Skeletal muscle cell (primary cell): ENCODE measurements around the gene LTBP3.
"Not testable (repeated sequence)": the region's sequence is repeated elsewhere in the genome, so short reads cannot be mapped to it uniquely, and the experiment has no call there.

ENCODE experiments used
- DNase-seq: peaks from one replicate; pipeline ENCODE4 v3.0.0-alpha.2; 2010; ENCODE audit warnings: low read depth
- H3K4me3 ChIP-seq: 2 replicates; pipeline ENCODE4 v1.5.1; 2011; ENCODE audit warnings: low read depth, mild to moderate bottlenecking, control low read depth, low read length, moderate library complexity

LTBP3 gene

GRCh38 chr11:65573391-65574079 lies 15.4 kb upstream of the LTBP3 start:
- peak overlapping the region; percentile 96 for H3K4me3 ChIP-seq
- no peak for DNase-seq

- DNase-seq, result no peak
- H3K4me3 ChIP-seq, result peak within 1 kb of the TSS; percentile 96
Measured at GRCh38 chr11:65572356-65573051, 14.3 kb upstream of the LTBP3 start, which contains the start of gene FAM89B. Gene FAM89B (plus strand): TSS chr11:65572538. CDS start chr11:65572670, 132 bp downstream.

GRCh38 chr11:65571940-65572339 lies 13.8 kb upstream of the LTBP3 start:
- peak overlapping the region; percentile 96 for H3K4me3 ChIP-seq
- no peak for DNase-seq

- H3K4me3 ChIP-seq, result peak overlapping the region; percentile 96
- no peak for DNase-seq
Measured at GRCh38 chr11:65571420-65571819, 13.3 kb upstream of the LTBP3 start.

- peak within 1 kb of the TSS; percentile 96 for H3K4me3 ChIP-seq
- DNase-seq, result peak; percentile 92
Measured at GRCh38 chr11:65569973-65570918, 12.1 kb upstream of the LTBP3 start, which contains the start of gene ZNRD2. Gene ZNRD2 (plus strand): TSS chr11:65570477. CDS start chr11:65570492, 15 bp downstream.

- no peak for DNase-seq
- H3K4me3 ChIP-seq, result peak overlapping the region; percentile 96
Measured at GRCh38 chr11:65569164-65569972, 11.2 kb upstream of the LTBP3 start.

- H3K4me3 ChIP-seq, result no peak overlapping the region
Measured at GRCh38 chr11:65565624-65566453, 7.7 kb upstream of the LTBP3 start.

GRCh38 chr11:65564879-65565559 lies 6.9 kb upstream of the LTBP3 start:
- not testable (repeated sequence) for DNase-seq, H3K4me3 ChIP-seq

More at GRCh38 chr11:65565624-65566453, 7.7 kb upstream of the LTBP3 start:
- DNase-seq, result no peak

- DNase-seq, result no peak
- H3K4me3 ChIP-seq, result no peak overlapping the region
Measured at GRCh38 chr11:65563601-65564000, 5.4 kb upstream of the LTBP3 start.

GRCh38 chr11:65562788-65563187 lies 4.6 kb upstream of the LTBP3 start:
- no peak overlapping the region for H3K4me3 ChIP-seq
- DNase-seq, result no peak

- no peak overlapping the region for H3K4me3 ChIP-seq
- no peak for DNase-seq
Measured at GRCh38 chr11:65562020-65562419, 3.9 kb upstream of the LTBP3 start.

- no peak for DNase-seq
- H3K4me3 ChIP-seq, result no peak overlapping the region
Measured at GRCh38 chr11:65560555-65561418, 2.6 kb upstream of the LTBP3 start.

GRCh38 chr11:65559951-65560537 lies 1.9 kb upstream of the LTBP3 start:
- no peak overlapping the region for H3K4me3 ChIP-seq
- no peak for DNase-seq

GRCh38 chr11:65559535-65559934 lies 1.4 kb upstream of the LTBP3 start:
- no peak overlapping the region for H3K4me3 ChIP-seq
- no peak for DNase-seq

GRCh38 chr11:65558930-65559509 lies 861 bp upstream of the LTBP3 start:
- DNase-seq, result no peak
- peak overlapping the region; percentile 60 for H3K4me3 ChIP-seq
